GM12878 (cell line): ENCODE measurements around the gene PLCB2. TPM values are rescaled to one million over a fixed set of nuclear protein-coding genes. Genes with fewer than 3 reads are reported as not detected.

Experiments
- ATF3 ChIP-seq: IDR thresholded peaks from 2 replicates; pipeline ENCODE4 v1.6.1; 2011; ENCODE audit warnings: low read depth, mild to moderate bottlenecking, low read length, moderate library complexity, borderline replicate concordance; ENCODE audit errors: extremely low read depth
- CEBPB ChIP-seq, 2 experiments: fragments of 150-350 bp in 1 of 2; IDR thresholded peaks; 2 replicates each; pipeline ENCODE4 v1.6.1; 2012 to 2014; ENCODE audit warnings: low read depth in 2 of 2, low read length in 2 of 2, borderline replicate concordance in 1 of 2, inconsistent platforms in 1 of 2
- FOS ChIP-seq: IDR thresholded peaks from 3 replicates; pipeline ENCODE4 v1.6.1; 2011; ENCODE audit warnings: borderline replicate concordance; ENCODE audit not compliant: insufficient read length; ENCODE audit errors: extremely low read depth
- IKZF2 ChIP-seq, 2 experiments: fragments of 450-650 bp; IDR thresholded peaks; 2 replicates each; pipeline ENCODE4 v1.6.1; 2017; ENCODE audit warnings: mild to moderate bottlenecking in 2 of 2, moderate library complexity in 2 of 2
- JUND ChIP-seq: IDR thresholded peaks from 2 replicates; pipeline ENCODE4 v1.6.1; 2012; ENCODE audit warnings: low read depth, mild to moderate bottlenecking, low read length, improper control_type of control experiment, moderate library complexity
- KDM1A ChIP-seq: fragments of 200-600 bp; sonication (generic); IDR thresholded peaks from 2 replicates; pipeline ENCODE4 v1.6.1; 2016; ENCODE audit warnings: borderline replicate concordance
- KLF5 ChIP-seq: fragments of 450-650 bp; IDR thresholded peaks from 2 replicates; pipeline ENCODE4 v1.6.1; 2014; ENCODE audit warnings: mild to moderate bottlenecking; ENCODE audit not compliant: partially characterized antibody
- NR2F1 ChIP-seq: fragments of 450-650 bp; conservative IDR thresholded peaks from 2 replicates; pipeline ENCODE4 v1.6.1; 2017; ENCODE audit warnings: mild to moderate bottlenecking
- PBX3 ChIP-seq: IDR thresholded peaks from 2 replicates; pipeline ENCODE4 v1.6.1; 2011; ENCODE audit warnings: mild to moderate bottlenecking, low read depth, low read length, moderate library complexity; ENCODE audit not compliant: insufficient replicate concordance
- RB1 ChIP-seq: fragments of 450-650 bp; formaldehyde crosslinking; IDR thresholded peaks from 2 replicates; pipeline ENCODE4 v1.6.1; 2017; ENCODE audit warnings: mild to moderate bottlenecking, borderline replicate concordance
- REST ChIP-seq: IDR thresholded peaks from 2 replicates; pipeline ENCODE4 v1.6.1; 2012; ENCODE audit warnings: mild to moderate bottlenecking, low read depth, low read length
- RFX5 ChIP-seq: IDR thresholded peaks from 2 replicates; pipeline ENCODE4 v1.6.1; 2011; ENCODE audit warnings: low read depth, low read length, improper control_type of control experiment
- RUNX3 ChIP-seq: IDR thresholded peaks from 2 replicates; pipeline ENCODE4 v1.6.1; 2012; ENCODE audit warnings: low read length, inconsistent platforms
- SIX5 ChIP-seq: IDR thresholded peaks from 2 replicates; pipeline ENCODE4 v1.6.1; 2011; ENCODE audit warnings: mild to moderate bottlenecking, low read depth, low read length, moderate library complexity; ENCODE audit not compliant: severe bottlenecking
- SMARCA5 ChIP-seq: fragments of 450-650 bp; IDR thresholded peaks from 2 replicates; pipeline ENCODE4 v1.6.1; 2017; ENCODE audit warnings: mild to moderate bottlenecking
- SP1 ChIP-seq: IDR thresholded peaks from one replicate; pipeline ENCODE4 v1.6.1; 2011; ENCODE audit warnings: low read depth, low read length
- SPI1 ChIP-seq: IDR thresholded peaks from 2 replicates; pipeline ENCODE4 v1.6.1; 2011; ENCODE audit warnings: low read depth, mild to moderate bottlenecking, low read length, moderate library complexity, borderline replicate concordance; ENCODE audit not compliant: insufficient read depth
- ZBED1 ChIP-seq: IDR thresholded peaks from 2 replicates; pipeline ENCODE4 v1.6.1; 2016; ENCODE audit warnings: borderline replicate concordance
- ZBTB4 ChIP-seq: fragments of 450-650 bp; formaldehyde crosslinking; IDR thresholded peaks from 2 replicates; pipeline ENCODE4 v1.4.0; 2022; ENCODE audit warnings: mild to moderate bottlenecking, moderate library complexity
- ZNF207 ChIP-seq: fragments of 450-650 bp; IDR thresholded peaks from 2 replicates; pipeline ENCODE4 v1.6.1; 2014; ENCODE audit warnings: antibody characterized with exemption, mild to moderate bottlenecking, borderline replicate concordance
- ZNF384 ChIP-seq: IDR thresholded peaks from 2 replicates; pipeline ENCODE4 v1.6.1; 2012; ENCODE audit warnings: low read depth, mild to moderate bottlenecking, low read length, improper control_type of control experiment, borderline replicate concordance
- polyA plus RNA-seq, 11 experiments: library from polyadenylated mRNA; depleted of rRNA in 4 of 11; unstranded in 6 of 11; stranded (reverse) in 5 of 11; fragments of >200 nt; fragmentation: Nextera tagmentation in 4 of 11; fragmentation: Illumina TruSeq in 1 of 11; extraction: Ambion mirVana in 4 of 11; extraction: Trizol in 1 of 11; gene quantifications; 1 replicate in 1 of 11; 2 replicates in 10 of 11; pipeline versions ENCODE4 v1.2.1 to v1.2.3, GENCODE V29; 2011 to 2016; ENCODE audit warnings: inconsistent platforms in 2 of 11, missing spikeins in 2 of 11, low read depth in 1 of 11
- total RNA-seq, 4 experiments: library from RNA; depleted of rRNA in 3 of 4; stranded (reverse); fragments of >200 nt in 3 of 4; fragmentation: Illumina TruSeq in 1 of 4; extraction: Trizol in 1 of 4; gene quantifications; 2 replicates each; pipeline versions ENCODE4 v1.2.1 to v1.2.3, GENCODE V29; 2013 to 2021

Gene PLCB2
- total and polyA plus RNA-seq, 10 of the 15 experiments (the other 5 are each of a cell fraction or from before 2014, with no cell fraction given) = 1.2 to 39.4 (median 10.7) TPM

- no peak for TF ChIP-seq ZBTB4 (CRISPR knock-in tag)
- no peak for TF ChIP-seq RB1
- TF ChIP-seq PBX3 = no peak
- no peak for TF ChIP-seq ZNF384
- no peak for TF ChIP-seq SPI1
- TF ChIP-seq RUNX3 = peak; percentile 70
- no peak for TF ChIP-seq CEBPB (IDR thresholded peaks at IDR 0.05; ENCODE audit: borderline replicate concordance in 1 of 2, low read depth in 2 of 2, low read length in 2 of 2)
- no peak for TF ChIP-seq IKZF2 (IDR thresholded peaks at IDR 0.05)
- TF ChIP-seq FOS = no peak
- no peak for TF ChIP-seq SMARCA5
- TF ChIP-seq ZNF207 = no peak
- no peak for TF ChIP-seq RFX5
- TF ChIP-seq JUND = no peak
- TF ChIP-seq SIX5 = no peak
- no peak for TF ChIP-seq SP1
- no peak for TF ChIP-seq KDM1A
- TF ChIP-seq ZBED1 = no peak
- TF ChIP-seq REST = no peak
- no peak for TF ChIP-seq ATF3
- no peak for TF ChIP-seq NR2F1
- no peak for TF ChIP-seq KLF5
Observed at GRCh38 chr15:40310001-40310959, 2.5 kb upstream of the PLCB2 start (continued).
